Measurements from ENCODE around the gene FATE1.
A peak's percentile ranks its signal among the peaks of the same experiment; 100 is the strongest.

DNA sequence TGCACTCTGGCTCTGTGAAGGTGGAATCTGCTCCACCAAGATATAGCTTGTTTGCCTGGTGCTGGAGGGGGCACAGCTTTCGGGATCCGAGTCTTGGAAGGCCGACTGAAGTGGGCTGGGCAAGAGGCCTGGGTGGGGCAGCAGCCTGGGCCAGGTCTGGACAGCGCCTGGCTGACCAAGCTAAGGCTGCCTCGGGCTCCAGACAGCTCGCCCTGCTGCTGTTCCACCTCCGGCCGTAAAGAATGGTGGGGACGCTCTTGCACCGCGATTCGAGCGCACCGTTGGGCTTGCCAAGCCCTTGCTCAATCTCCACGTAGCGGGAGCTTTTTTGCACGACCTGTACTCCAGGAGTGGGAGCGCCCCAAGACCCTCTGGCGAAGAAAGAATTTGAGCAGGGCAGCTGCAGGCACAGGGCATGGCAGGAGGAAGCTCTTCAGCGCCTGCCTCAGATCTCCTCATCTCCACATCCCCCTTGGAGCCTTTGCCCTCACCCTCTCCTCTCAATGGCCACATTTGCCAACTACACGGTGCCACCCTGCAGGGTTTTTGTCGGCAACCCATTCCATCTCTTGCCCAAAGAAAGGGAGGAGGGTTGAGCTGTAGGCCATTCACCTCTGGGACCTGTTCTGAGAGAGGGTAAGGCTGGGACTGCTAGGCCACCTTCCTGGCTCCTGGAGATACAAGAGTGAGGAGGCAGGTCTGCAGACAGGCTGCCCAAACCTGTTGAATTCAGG, 37.6 kb downstream of the FATE1 start:
- TF ChIP-seq CTCF (conservative IDR thresholded peaks at IDR 0.05 in 1 of 2, IDR thresholded peaks at IDR 0.05 in 1 of 2; ENCODE audit: low read depth in 1 of 2, low read length in 2 of 2) (peak; percentile 54 to 70), EZH2 (IDR thresholded peaks at IDR 0.05; ENCODE audit: low read length, missing control alignments) (no peak)

Data from fibroblast of lung (primary cell).